ENCODE measurements around the gene KRTAP6-2. TPM values are rescaled to one million over a fixed set of nuclear protein-coding genes. Genes with fewer than 3 reads are reported as not detected.

Gene KRTAP6-2
- total RNA-seq, 1 donor from 2014 or later, result not detected

DNA sequence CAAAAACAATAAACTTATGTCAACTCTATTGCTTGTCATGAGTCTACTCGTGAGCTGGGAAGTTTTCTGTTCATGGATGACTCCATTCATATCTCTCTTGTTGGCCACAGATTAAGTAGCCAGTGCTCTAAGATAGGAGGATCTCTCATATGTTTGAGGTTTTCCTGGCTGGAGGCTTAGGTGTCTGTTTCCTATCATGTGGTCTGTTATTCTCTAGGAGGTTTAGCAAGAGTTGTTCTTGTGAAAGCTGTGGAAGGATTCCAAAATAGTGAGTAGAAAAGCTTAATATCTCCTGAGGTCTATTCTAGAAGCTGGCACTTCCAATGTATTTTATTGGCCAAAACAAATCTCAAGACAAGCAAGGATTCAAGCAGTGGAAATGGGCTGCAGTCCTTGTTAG is 30.5 kb upstream of the KRTAP6-2 start:
- H3K27me3 Mint-ChIP-seq, result no peaks in the 10 kb centered on the region
- no peak for DNase-seq (ENCODE audit: low spot score, unreplicated experiment)
- H3K4me3 Mint-ChIP-seq (ENCODE audit: low read depth), result no peak overlapping the region
- no peak overlapping the region for H3K27ac Mint-ChIP-seq
- TF ChIP-seq, protein P1, sequence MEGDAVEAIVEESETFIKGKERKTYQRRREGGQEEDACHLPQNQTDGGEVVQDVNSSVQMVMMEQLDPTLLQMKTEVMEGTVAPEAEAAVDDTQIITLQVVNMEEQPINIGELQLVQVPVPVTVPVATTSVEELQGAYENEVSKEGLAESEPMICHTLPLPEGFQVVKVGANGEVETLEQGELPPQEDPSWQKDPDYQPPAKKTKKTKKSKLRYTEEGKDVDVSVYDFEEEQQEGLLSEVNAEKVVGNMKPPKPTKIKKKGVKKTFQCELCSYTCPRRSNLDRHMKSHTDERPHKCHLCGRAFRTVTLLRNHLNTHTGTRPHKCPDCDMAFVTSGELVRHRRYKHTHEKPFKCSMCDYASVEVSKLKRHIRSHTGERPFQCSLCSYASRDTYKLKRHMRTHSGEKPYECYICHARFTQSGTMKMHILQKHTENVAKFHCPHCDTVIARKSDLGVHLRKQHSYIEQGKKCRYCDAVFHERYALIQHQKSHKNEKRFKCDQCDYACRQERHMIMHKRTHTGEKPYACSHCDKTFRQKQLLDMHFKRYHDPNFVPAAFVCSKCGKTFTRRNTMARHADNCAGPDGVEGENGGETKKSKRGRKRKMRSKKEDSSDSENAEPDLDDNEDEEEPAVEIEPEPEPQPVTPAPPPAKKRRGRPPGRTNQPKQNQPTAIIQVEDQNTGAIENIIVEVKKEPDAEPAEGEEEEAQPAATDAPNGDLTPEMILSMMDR (IDR thresholded peaks at IDR 0.05; ENCODE audit: unreplicated experiment), result no peak
- H3K36me3 Mint-ChIP-seq (ENCODE audit: insufficient read depth), result no peaks in the 10 kb centered on the region
- H3K9me3 Mint-ChIP-seq (ENCODE audit: low read depth), result peaks cover 28% of the 10 kb centered on the region
- H3K4me1 Mint-ChIP-seq (ENCODE audit: low read depth), result no peaks in the 10 kb centered on the region

DNA sequence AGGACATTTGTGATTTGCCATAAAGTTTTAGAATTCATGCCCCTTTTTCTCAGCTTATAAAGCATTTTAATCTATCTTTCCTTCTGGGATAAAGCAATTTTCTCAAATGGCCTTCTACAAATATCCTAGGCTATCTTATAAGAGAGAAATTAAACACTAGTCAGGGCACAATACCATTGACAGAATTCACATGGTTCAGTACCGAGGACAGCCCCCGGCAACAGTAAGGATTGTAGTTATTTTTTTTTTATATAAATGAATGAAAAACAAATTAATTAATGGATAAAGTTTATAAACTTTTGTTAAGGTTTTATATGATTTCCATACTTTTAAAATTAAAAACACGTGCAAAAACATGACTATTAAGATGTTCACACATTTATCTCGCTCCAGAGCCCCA is 29.4 kb upstream of the KRTAP6-2 start:
- DNase-seq (ENCODE audit: low spot score, unreplicated experiment), result no peak
- Mint-ChIP-seq H3K4me3 (ENCODE audit: low read depth) (no peak overlapping the region), H3K27me3 (no peaks in the 10 kb centered on the region), H3K9me3 (ENCODE audit: low read depth) (peaks cover 28% of the 10 kb centered on the region), H3K4me1 (ENCODE audit: low read depth) (no peaks in the 10 kb centered on the region), H3K27ac (no peak overlapping the region), H3K36me3 (ENCODE audit: insufficient read depth) (no peaks in the 10 kb centered on the region)
- TF ChIP-seq, protein P1 (IDR thresholded peaks at IDR 0.05; ENCODE audit: unreplicated experiment), result no peak

DNA sequence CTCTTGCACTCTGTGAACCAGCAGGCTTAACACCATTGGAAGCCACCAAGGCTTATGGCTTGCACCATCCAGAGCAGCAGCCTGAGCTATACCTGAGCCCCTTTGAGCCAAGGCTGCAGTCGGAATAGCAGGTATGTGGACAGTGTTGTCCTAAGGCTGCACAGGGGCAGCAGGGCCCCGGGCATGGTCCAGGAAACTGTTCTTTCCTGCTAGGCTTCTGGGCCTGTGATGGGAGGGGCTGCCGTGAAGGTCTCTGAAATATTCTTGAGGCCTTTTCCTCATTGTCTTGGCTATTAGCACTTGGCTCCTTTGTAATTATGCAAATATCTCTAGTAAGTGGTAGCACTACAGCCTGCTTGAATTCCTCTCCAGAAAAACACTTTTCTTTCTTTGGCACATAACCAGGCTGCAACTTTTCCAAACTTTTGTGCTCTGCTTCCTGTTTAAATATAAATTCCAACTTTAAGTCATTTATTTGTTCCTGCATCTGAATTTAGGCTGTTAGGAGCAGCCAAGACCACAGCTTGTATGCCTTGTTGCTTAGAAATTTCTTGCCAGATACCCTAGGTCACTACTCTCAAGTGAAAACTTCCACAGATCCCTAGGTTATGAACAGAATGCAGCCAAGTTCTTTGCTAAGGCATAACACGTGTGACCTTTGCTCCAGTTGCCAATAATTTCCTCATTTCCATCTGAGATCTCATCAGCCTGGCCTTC is 26.9 kb upstream of the KRTAP6-2 start:
- Mint-ChIP-seq H3K9me3 (ENCODE audit: low read depth) (peaks cover 20% of the 10 kb centered on the region), H3K4me3 (ENCODE audit: low read depth) (no peak overlapping the region), H3K4me1 (ENCODE audit: low read depth) (no peaks in the 10 kb centered on the region), H3K27me3 (no peaks in the 10 kb centered on the region), H3K27ac (no peak overlapping the region), H3K36me3 (ENCODE audit: insufficient read depth) (no peaks in the 10 kb centered on the region)
- no peak for DNase-seq (ENCODE audit: low spot score, unreplicated experiment)
- TF ChIP-seq, protein P1 (IDR thresholded peaks at IDR 0.05; ENCODE audit: unreplicated experiment), result no peak

DNA sequence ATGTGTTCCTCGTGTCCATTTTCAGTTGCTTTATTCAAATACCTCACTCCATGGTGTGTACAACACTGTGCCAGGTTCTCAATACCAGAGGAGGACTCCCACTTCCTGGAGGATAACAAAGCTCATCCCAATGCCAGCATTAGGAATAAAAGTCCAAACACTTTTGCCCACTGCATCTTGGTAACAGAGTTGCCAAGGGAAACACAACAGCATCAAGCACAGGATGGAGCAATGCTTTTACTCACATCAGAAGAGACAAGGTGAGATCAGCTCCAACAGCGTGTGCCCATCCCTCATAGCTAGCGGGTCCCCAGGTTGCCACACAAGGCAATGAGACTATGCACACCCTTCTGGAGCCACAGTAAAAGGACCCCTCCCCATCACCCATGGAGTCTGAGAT is 24.7 kb upstream of the KRTAP6-2 start:
- no peaks in the 10 kb centered on the region for H3K36me3 Mint-ChIP-seq (ENCODE audit: insufficient read depth)
- no peaks in the 10 kb centered on the region for H3K27me3 Mint-ChIP-seq
- no peaks in the 10 kb centered on the region for H3K4me1 Mint-ChIP-seq (ENCODE audit: low read depth)
- no peak overlapping the region for H3K4me3 Mint-ChIP-seq (ENCODE audit: low read depth)
- no peak overlapping the region for H3K27ac Mint-ChIP-seq
- TF ChIP-seq, protein P1 (IDR thresholded peaks at IDR 0.05; ENCODE audit: unreplicated experiment), result no peak
- H3K9me3 Mint-ChIP-seq (ENCODE audit: low read depth), result peaks cover 19% of the 10 kb centered on the region
- no peak for DNase-seq (ENCODE audit: low spot score, unreplicated experiment)

DNA sequence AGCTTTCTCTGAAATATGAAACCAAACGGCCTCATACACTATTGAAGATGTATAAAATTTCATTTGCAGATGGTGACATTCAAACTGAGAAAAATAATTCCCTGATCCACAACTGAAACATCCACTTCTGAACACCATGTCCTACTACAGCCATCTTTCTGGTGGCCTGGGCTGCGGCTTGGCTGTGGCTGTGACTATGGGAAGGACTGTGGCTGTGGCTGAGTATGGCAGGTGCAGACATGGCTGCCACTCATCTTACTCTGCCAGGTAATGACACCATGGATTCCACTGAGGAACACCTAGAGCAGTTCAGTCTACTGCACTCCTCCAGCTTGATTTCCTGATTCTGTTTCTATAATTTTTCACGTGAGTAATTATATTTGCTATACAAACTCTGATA is 21.8 kb upstream of the KRTAP6-2 start, which contains the start of gene KRTAP20-4:
Gene KRTAP20-4, plus strand, starts transcription at position 106 of the 400 bp plus-strand sequence.
- no peak within 1 kb of the TSS for H3K27ac Mint-ChIP-seq
- no peak for DNase-seq (ENCODE audit: low spot score, unreplicated experiment)

More for the DNA sequence above, 21.8 kb upstream of the KRTAP6-2 start, which contains the start of gene KRTAP20-4:
- H3K4me3 Mint-ChIP-seq (ENCODE audit: low read depth), result no peak within 1 kb of the TSS
- TF ChIP-seq, protein P1 (IDR thresholded peaks at IDR 0.05; ENCODE audit: unreplicated experiment), result no peak
- H3K27me3 Mint-ChIP-seq, result no peaks in the 10 kb centered on the region
- H3K9me3 Mint-ChIP-seq (ENCODE audit: low read depth), result peaks cover 12% of the 10 kb centered on the region
- no peaks in the 10 kb centered on the region for H3K36me3 Mint-ChIP-seq (ENCODE audit: insufficient read depth)
- no peaks in the 10 kb centered on the region for H3K4me1 Mint-ChIP-seq (ENCODE audit: low read depth)

Data from progenitor cell of endocrine pancreas (in vitro differentiated cells).